GM12878 (cell line): ENCODE results near the gene ITGA4. TPM values are rescaled to one million over a fixed set of nuclear protein-coding genes. Genes with fewer than 3 reads are reported as not detected.

ENCODE experiments used
- BCL11A ChIP-seq: IDR thresholded peaks from 2 replicates; pipeline ENCODE4 v1.6.1; 2011; ENCODE audit warnings: low read depth, low read length
- CBX3 ChIP-seq: fragments of 200-600 bp; sonication (generic); IDR thresholded peaks from 2 replicates; pipeline ENCODE4 v1.6.1; 2016; ENCODE audit warnings: low read depth, borderline replicate concordance
- ETV6 ChIP-seq, 2 experiments: fragments of 450-650 bp in 1 of 2; IDR thresholded peaks in 1 of 2; conservative IDR thresholded peaks in 1 of 2; 2 replicates each; pipeline ENCODE4 v1.6.1; 2014; ENCODE audit warnings: antibody characterized with exemption in 1 of 2, borderline replicate concordance in 1 of 2, low read depth in 1 of 2, mild to moderate bottlenecking in 1 of 2, moderate library complexity in 1 of 2
- EZH2 ChIP-seq: IDR thresholded peaks from 2 replicates; pipeline ENCODE4 v1.6.1; 2012; ENCODE audit warnings: low read depth, mild to moderate bottlenecking, control low read depth, inconsistent platforms, low read length, borderline replicate concordance; ENCODE audit not compliant: control insufficient read depth
- HCFC1 ChIP-seq: fragments of 150-350 bp; IDR thresholded peaks from 2 replicates; pipeline ENCODE4 v1.6.1; 2014; ENCODE audit warnings: low read length
- JUND ChIP-seq: IDR thresholded peaks from 2 replicates; pipeline ENCODE4 v1.6.1; 2012; ENCODE audit warnings: low read depth, mild to moderate bottlenecking, low read length, improper control_type of control experiment, moderate library complexity
- MEF2A ChIP-seq: IDR thresholded peaks from 2 replicates; pipeline ENCODE4 v1.6.1; 2011; ENCODE audit warnings: low read depth, mild to moderate bottlenecking, low read length, moderate library complexity; ENCODE audit not compliant: insufficient read depth
- MYC ChIP-seq: IDR thresholded peaks from 2 replicates; pipeline ENCODE4 v1.6.1; 2011; ENCODE audit warnings: mild to moderate bottlenecking, low read length, moderate library complexity, inconsistent platforms; ENCODE audit not compliant: insufficient read depth, insufficient replicate concordance, insufficient read length, severe bottlenecking
- NFYA ChIP-seq: IDR thresholded peaks from 2 replicates; pipeline ENCODE4 v1.6.1; 2011; ENCODE audit warnings: low read depth, mild to moderate bottlenecking, low read length, improper control_type of control experiment, borderline replicate concordance
- NFYB ChIP-seq: IDR thresholded peaks from 2 replicates; pipeline ENCODE4 v1.6.1; 2011; ENCODE audit warnings: low read depth, mild to moderate bottlenecking, low read length, improper control_type of control experiment, moderate library complexity; ENCODE audit not compliant: insufficient read depth
- POLR2AphosphoS5 ChIP-seq: IDR thresholded peaks from 2 replicates; pipeline ENCODE4 v1.6.1; 2011; ENCODE audit warnings: mild to moderate bottlenecking, low read length, inconsistent platforms
- RAD21 ChIP-seq: IDR thresholded peaks from 2 replicates; pipeline ENCODE4 v1.6.1; 2011; ENCODE audit warnings: mild to moderate bottlenecking, low read depth, low read length, moderate library complexity; ENCODE audit not compliant: insufficient read depth
- SMAD5 ChIP-seq: IDR thresholded peaks from 2 replicates; pipeline ENCODE4 v1.6.1; 2016; ENCODE audit warnings: antibody characterized with exemption, low read depth
- SREBF1 ChIP-seq: IDR thresholded peaks from 2 replicates; pipeline ENCODE4 v1.6.1; 2012; ENCODE audit warnings: mild to moderate bottlenecking, low read length
- TAF1 ChIP-seq: IDR thresholded peaks from 2 replicates; pipeline ENCODE4 v1.6.1; 2011; ENCODE audit warnings: mild to moderate bottlenecking, low read depth, low read length, borderline replicate concordance
- TBL1XR1 ChIP-seq: IDR thresholded peaks from 2 replicates; pipeline ENCODE4 v1.6.1; 2012; ENCODE audit warnings: low read depth, low read length, improper control_type of control experiment
- polyA plus RNA-seq, 11 experiments: library from polyadenylated mRNA; depleted of rRNA in 4 of 11; unstranded in 6 of 11; stranded (reverse) in 5 of 11; fragments of >200 nt; fragmentation: Nextera tagmentation in 4 of 11; fragmentation: Illumina TruSeq in 1 of 11; extraction: Ambion mirVana in 4 of 11; extraction: Trizol in 1 of 11; gene quantifications; 1 replicate in 1 of 11; 2 replicates in 10 of 11; pipeline versions ENCODE4 v1.2.1 to v1.2.3, GENCODE V29; 2011 to 2016; ENCODE audit warnings: inconsistent platforms in 2 of 11, missing spikeins in 2 of 11, low read depth in 1 of 11
- total RNA-seq, 4 experiments: library from RNA; depleted of rRNA in 3 of 4; stranded (reverse); fragments of >200 nt in 3 of 4; fragmentation: Illumina TruSeq in 1 of 4; extraction: Trizol in 1 of 4; gene quantifications; 2 replicates each; pipeline versions ENCODE4 v1.2.1 to v1.2.3, GENCODE V29; 2013 to 2021
- TF ChIP-seq, protein P1 (sequence below): fragments of 450-650 bp; formaldehyde crosslinking; IDR thresholded peaks from 2 replicates; pipeline ENCODE4 v1.5.0; 2022; ENCODE audit warnings: mild to moderate bottlenecking, missing genetic modification characterization
- TF ChIP-seq, protein P2 (sequence below): fragments of 450-650 bp; IDR thresholded peaks from 2 replicates; pipeline ENCODE4 v1.6.1; 2014; ENCODE audit warnings: mild to moderate bottlenecking
- TF ChIP-seq, protein P3 (sequence below): fragments of 450-650 bp; IDR thresholded peaks from 2 replicates; pipeline ENCODE4 v1.6.1; 2016; ENCODE audit warnings: mild to moderate bottlenecking, moderate library complexity, borderline replicate concordance

The ITGA4 gene
- total and polyA plus RNA-seq, 10 of the 15 experiments (the other 5 are each of a cell fraction or from before 2014, with no cell fraction given) = 12.4 to 87.9 (median 63.5) TPM

DNA sequence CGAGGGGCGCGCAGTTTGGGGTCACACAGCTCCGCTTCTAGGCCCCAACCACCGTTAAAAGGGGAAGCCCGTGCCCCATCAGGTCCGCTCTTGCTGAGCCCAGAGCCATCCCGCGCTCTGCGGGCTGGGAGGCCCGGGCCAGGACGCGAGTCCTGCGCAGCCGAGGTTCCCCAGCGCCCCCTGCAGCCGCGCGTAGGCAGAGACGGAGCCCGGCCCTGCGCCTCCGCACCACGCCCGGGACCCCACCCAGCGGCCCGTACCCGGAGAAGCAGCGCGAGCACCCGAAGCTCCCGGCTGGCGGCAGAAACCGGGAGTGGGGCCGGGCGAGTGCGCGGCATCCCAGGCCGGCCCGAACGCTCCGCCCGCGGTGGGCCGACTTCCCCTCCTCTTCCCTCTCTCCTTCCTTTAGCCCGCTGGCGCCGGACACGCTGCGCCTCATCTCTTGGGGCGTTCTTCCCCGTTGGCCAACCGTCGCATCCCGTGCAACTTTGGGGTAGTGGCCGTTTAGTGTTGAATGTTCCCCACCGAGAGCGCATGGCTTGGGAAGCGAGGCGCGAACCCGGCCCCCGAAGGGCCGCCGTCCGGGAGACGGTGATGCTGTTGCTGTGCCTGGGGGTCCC is at the start of gene ITGA4 (continued):
- TF ChIP-seq CBX3 = no peak
- TF ChIP-seq, protein P1, sequence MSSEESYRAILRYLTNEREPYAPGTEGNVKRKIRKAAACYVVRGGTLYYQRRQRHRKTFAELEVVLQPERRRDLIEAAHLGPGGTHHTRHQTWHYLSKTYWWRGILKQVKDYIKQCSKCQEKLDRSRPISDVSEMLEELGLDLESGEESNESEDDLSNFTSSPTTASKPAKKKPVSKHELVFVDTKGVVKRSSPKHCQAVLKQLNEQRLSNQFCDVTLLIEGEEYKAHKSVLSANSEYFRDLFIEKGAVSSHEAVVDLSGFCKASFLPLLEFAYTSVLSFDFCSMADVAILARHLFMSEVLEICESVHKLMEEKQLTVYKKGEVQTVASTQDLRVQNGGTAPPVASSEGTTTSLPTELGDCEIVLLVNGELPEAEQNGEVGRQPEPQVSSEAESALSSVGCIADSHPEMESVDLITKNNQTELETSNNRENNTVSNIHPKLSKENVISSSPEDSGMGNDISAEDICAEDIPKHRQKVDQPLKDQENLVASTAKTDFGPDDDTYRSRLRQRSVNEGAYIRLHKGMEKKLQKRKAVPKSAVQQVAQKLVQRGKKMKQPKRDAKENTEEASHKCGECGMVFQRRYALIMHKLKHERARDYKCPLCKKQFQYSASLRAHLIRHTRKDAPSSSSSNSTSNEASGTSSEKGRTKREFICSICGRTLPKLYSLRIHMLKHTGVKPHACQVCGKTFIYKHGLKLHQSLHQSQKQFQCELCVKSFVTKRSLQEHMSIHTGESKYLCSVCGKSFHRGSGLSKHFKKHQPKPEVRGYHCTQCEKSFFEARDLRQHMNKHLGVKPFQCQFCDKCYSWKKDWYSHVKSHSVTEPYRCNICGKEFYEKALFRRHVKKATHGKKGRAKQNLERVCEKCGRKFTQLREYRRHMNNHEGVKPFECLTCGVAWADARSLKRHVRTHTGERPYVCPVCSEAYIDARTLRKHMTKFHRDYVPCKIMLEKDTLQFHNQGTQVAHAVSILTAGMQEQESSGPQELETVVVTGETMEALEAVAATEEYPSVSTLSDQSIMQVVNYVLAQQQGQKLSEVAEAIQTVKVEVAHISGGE = no peak
- TF ChIP-seq BCL11A = no peak
- TF ChIP-seq HCFC1 = no peak
- no peak for TF ChIP-seq JUND
- TF ChIP-seq, protein P2, sequence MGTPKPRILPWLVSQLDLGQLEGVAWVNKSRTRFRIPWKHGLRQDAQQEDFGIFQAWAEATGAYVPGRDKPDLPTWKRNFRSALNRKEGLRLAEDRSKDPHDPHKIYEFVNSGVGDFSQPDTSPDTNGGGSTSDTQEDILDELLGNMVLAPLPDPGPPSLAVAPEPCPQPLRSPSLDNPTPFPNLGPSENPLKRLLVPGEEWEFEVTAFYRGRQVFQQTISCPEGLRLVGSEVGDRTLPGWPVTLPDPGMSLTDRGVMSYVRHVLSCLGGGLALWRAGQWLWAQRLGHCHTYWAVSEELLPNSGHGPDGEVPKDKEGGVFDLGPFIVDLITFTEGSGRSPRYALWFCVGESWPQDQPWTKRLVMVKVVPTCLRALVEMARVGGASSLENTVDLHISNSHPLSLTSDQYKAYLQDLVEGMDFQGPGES = no peak
- 0 out of 2 replicates have a peak, but pooled peaks have one; percentile 11 for TF ChIP-seq SMAD5
- TF ChIP-seq NFYA = no peak
- TF ChIP-seq, protein P3, sequence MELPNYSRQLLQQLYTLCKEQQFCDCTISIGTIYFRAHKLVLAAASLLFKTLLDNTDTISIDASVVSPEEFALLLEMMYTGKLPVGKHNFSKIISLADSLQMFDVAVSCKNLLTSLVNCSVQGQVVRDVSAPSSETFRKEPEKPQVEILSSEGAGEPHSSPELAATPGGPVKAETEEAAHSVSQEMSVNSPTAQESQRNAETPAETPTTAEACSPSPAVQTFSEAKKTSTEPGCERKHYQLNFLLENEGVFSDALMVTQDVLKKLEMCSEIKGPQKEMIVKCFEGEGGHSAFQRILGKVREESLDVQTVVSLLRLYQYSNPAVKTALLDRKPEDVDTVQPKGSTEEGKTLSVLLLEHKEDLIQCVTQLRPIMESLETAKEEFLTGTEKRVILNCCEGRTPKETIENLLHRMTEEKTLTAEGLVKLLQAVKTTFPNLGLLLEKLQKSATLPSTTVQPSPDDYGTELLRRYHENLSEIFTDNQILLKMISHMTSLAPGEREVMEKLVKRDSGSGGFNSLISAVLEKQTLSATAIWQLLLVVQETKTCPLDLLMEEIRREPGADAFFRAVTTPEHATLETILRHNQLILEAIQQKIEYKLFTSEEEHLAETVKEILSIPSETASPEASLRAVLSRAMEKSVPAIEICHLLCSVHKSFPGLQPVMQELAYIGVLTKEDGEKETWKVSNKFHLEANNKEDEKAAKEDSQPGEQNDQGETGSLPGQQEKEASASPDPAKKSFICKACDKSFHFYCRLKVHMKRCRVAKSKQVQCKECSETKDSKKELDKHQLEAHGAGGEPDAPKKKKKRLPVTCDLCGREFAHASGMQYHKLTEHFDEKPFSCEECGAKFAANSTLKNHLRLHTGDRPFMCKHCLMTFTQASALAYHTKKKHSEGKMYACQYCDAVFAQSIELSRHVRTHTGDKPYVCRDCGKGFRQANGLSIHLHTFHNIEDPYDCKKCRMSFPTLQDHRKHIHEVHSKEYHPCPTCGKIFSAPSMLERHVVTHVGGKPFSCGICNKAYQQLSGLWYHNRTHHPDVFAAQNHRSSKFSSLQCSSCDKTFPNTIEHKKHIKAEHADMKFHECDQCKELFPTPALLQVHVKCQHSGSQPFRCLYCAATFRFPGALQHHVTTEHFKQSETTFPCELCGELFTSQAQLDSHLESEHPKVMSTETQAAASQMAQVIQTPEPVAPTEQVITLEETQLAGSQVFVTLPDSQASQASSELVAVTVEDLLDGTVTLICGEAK = no peak
- no peak for TF ChIP-seq ETV6 (conservative IDR thresholded peaks at IDR 0.05 in 1 of 2, IDR thresholded peaks at IDR 0.05 in 1 of 2; ENCODE audit: borderline replicate concordance in 1 of 2, low read depth in 1 of 2)
- peak; percentile 93 for TF ChIP-seq RAD21
- TF ChIP-seq MYC = no peak
- TF ChIP-seq EZH2 = no peak
- TF ChIP-seq POLR2AphosphoS5 = peak; percentile 55
- TF ChIP-seq NFYB = no peak
- no peak for TF ChIP-seq SREBF1
- TF ChIP-seq MEF2A = peak; percentile 64; the same call in 1 of the 2 replicates
- no peak for TF ChIP-seq TBL1XR1
- TF ChIP-seq TAF1 = peak; percentile 73; the same call in 1 of the 2 replicates
